Activated T-helper 2 cell treated with anti-CD3 and anti-CD28 coated beads, Interferon-gamma antibody, Interleukin-2, Interleukin-4, amounts not matched to agents 10 μg/mL and 5 μg/mL and 100 μg/mL, durations not matched to agents 14 hours and 24 hours and 36 hours (primary cell): ENCODE results near the gene LRRC74B. TPM values are rescaled to one million over a fixed set of nuclear protein-coding genes. Genes with fewer than 3 reads are reported as not detected.
A peak's percentile ranks its signal among the peaks of the same experiment; 100 is the strongest.
"Not testable (repeated sequence)": the region's sequence is repeated elsewhere in the genome, so short reads cannot be mapped to it uniquely, and the experiment has no call there.

ENCODE experiments used
- DNase-seq: peaks from one replicate; pipeline ENCODE4 v3.0.0; 2021; ENCODE audit warnings: low spot score
- H3K27ac Mint-ChIP-seq: one replicate; pipeline ENCODE4 v1.8.0; 2021; ENCODE audit warnings: mixed read lengths
- H3K27me3 Mint-ChIP-seq: one replicate; pipeline ENCODE4 v1.8.0; 2021; ENCODE audit warnings: low read depth, mixed read lengths
- H3K36me3 Mint-ChIP-seq: one replicate; pipeline ENCODE4 v1.8.0; 2021; ENCODE audit warnings: low read depth, mixed read lengths
- H3K4me1 Mint-ChIP-seq: one replicate; pipeline ENCODE4 v1.8.0; 2021; ENCODE audit warnings: low read depth, mixed read lengths
- H3K4me3 Mint-ChIP-seq: one replicate; pipeline ENCODE4 v1.8.0; 2021; ENCODE audit warnings: low read depth, mild to moderate bottlenecking, moderate library complexity, mixed read lengths
- H3K9me3 Mint-ChIP-seq: one replicate; pipeline ENCODE4 v1.8.0; 2021; ENCODE audit warnings: mixed read lengths
- intact Hi-C: fragments of 100-400 bp; cut with micrococcal nuclease; formaldehyde crosslinking; loops from one replicate; pipeline ENCODE4 v1.15.1; 2023
- total RNA-seq: library from RNA; stranded (reverse); gene quantifications from 2 replicates; pipeline ENCODE4 v1.2.3, GENCODE V29; 2022

Gene LRRC74B
- total RNA-seq, 1 donor from 2014 or later = not detected

DNA sequence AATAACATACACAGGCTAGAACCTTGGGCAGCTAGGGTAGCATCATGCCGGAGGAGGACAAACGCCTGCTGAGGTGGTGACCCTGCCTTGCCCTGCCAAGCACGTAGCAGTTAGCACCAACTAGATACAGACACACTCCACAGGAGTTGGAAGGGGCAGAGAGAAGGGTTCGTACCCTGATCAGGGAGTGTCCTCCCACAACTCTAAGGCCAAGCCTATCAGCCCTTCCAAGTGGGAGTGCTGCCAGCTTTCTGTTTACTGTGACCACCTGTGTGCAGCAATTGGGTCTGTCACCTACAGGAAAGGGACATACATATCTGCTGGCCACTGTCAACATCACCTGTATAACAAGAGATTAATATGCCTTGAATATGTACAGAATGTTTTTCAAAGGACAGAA, 42.0 kb upstream of the LRRC74B start:
- peaks cover 15% of the 10 kb centered on the region for H3K4me1 Mint-ChIP-seq
- H3K27ac Mint-ChIP-seq = no peak overlapping the region
- H3K36me3 Mint-ChIP-seq = peaks cover 17% of the 10 kb centered on the region
- DNase-seq = no peak
- intact Hi-C loops = loop anchor here (5.0 kb wide), 2 partner anchors 86 to 886 kb away; partner anchors contain the start of genes CRKL, RANBP1 and TRMT2A
- H3K27me3 Mint-ChIP-seq = no peaks in the 10 kb centered on the region
- H3K9me3 Mint-ChIP-seq = no peaks in the 10 kb centered on the region
- peak overlapping the region; percentile 95 for H3K4me3 Mint-ChIP-seq

- H3K4me1 Mint-ChIP-seq, intact Hi-C loops, H3K4me3 Mint-ChIP-seq, H3K27ac Mint-ChIP-seq, H3K27me3 Mint-ChIP-seq, H3K36me3 Mint-ChIP-seq, DNase-seq, H3K9me3 Mint-ChIP-seq: not testable (repeated sequence)
Measured at GRCh38 chr22:21009208-21009607, 36.5 kb upstream of the LRRC74B start.

DNA sequence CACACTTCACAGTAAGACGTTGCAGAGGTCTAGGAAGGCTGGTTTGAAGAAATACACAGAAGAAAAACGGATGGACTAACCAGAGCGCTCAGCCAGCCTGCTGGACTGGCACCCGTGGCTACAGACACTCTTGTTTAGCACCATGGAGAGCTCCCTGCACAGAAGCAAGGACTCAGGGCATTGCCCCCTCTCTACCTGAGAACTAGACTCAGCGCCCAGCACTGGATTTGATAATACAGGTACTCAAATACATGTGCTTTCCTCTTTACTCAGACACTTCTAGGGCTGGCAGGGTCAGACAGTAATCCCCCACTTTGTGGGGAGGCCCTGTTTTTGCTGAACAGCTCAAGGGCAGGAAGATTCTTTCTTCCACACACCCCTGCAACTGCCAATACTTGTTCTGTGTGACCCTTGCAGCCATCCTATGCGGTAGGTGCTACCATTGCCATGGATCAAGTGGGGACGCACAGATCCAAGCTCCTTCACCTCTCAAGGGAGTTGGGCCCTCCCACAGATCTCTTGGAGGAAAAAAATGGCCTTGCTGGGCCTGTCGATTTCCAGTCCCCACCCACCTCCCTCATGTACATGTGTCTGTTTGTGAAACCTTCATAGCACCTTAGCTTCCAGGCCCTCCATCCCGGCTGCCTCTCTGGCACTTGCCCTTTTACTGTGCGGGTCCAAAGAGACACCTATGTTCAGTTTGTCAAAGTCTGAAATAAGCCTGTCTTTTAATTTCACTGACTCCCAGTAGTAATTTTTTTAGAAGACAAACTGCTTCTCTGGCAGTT, 35.9 kb upstream of the LRRC74B start:
- Mint-ChIP-seq H3K36me3 (no peaks in the 10 kb centered on the region), H3K4me3 (no peak overlapping the region), H3K4me1 (peaks cover 8% of the 10 kb centered on the region), H3K27me3 (peaks cover 3% of the 10 kb centered on the region), H3K9me3 (no peaks in the 10 kb centered on the region), H3K27ac (no peak overlapping the region)
- intact Hi-C loops = no loop called here
- no peak for DNase-seq

DNA sequence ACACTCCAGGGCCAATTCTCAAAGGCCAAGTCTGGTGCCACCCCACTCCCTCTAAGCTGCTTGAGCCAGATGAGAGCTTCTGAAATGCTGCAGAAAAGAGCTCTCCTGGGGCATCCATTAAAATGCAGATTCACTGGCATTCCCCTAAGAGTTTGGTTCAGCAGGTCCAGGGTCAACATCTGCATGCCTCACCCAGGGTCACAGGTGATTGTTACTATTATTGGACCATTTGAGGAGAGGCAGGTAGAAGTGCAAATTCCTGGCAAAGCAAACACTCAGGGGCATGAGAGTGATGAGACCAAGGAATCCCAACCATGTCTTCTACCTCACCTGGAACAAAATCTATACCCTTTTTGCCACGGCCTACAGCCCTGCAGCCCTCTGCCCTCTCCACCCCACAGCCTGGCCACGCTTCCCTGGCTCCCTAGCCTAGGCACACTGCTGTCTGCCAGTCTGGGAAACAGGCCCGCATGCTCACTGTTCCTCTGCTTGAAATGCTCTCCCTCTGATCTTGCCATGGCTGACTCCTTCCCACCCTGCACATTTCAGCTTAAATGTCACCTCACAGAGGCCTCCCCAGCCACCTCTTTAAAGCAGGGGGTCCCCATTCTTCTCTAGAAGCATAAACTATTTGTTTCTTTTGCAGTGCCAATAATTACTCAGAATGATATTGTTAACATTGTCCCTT, 35.2 kb upstream of the LRRC74B start:
- no peak overlapping the region for H3K27ac Mint-ChIP-seq
- H3K9me3 Mint-ChIP-seq = no peaks in the 10 kb centered on the region
- no peaks in the 10 kb centered on the region for H3K36me3 Mint-ChIP-seq
- peaks cover 3% of the 10 kb centered on the region for H3K27me3 Mint-ChIP-seq
- no peak for DNase-seq
- no peak overlapping the region for H3K4me3 Mint-ChIP-seq
- H3K4me1 Mint-ChIP-seq = peaks cover 10% of the 10 kb centered on the region
- intact Hi-C loops = no loop called here

DNA sequence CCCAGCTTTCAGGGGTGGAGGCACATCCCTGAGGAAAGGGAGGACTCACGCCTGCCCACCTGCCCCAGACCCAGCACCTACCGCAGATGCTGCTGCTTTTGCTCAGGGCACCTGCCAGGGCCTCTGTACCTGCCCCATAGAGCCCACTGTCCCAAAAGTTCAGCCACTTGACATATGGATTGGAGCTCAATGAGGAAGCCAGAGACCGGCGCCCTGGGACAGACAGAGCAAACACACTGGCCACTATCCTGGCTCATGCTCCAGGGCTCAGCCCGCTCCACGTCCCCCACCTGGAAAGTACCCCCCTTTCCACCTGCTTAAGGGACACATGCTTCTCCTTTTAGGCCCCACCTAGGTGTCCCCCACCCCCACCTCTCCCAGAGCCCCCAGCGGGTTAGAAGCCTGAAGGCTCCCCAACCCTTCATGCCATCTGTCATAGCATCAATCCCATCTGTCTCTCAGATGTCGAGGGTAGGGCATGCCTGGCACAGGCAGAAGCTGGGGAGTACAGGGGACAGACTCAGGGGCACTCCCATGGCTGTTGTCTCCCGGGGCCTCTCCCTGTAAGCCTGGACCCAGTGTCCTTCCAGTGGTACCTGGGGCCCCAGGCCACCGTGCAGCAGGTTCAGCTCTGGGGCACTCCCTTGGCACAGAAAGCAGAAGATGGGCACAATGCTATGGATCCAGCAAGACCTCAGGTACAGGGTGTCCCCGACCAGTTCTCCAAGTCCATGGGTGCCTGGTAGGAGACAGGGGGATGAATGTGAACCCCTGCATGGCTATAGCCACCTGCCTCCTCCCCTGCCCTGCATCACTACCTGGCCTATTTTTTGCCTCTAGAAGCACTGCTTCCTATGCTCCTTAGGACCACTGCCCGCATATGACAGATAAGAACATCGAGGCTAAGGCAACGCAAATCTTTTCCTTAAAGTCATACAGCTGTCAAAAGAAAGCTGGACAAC, 33.0 kb upstream of the LRRC74B start:
- Mint-ChIP-seq H3K4me3 (peak overlapping the region; percentile 24), H3K27ac (no peak overlapping the region)

GRCh38 chr22:21013657-21014201, 32.0 kb upstream of the LRRC74B start:
- intact Hi-C loops = loop anchor here (1.0 kb wide), 2 partner anchors 11 to 155 kb away; partner anchors contain the start of genes PI4KA and THAP7
- peak overlapping the region; percentile 82 for H3K4me3 Mint-ChIP-seq
- H3K27ac Mint-ChIP-seq = peak overlapping the region; percentile 53
- no peaks in the 10 kb centered on the region for H3K36me3 Mint-ChIP-seq
- DNase-seq = no peak
- H3K4me1 Mint-ChIP-seq = peaks cover 10% of the 10 kb centered on the region
- peaks cover 3% of the 10 kb centered on the region for H3K27me3 Mint-ChIP-seq
- no peaks in the 10 kb centered on the region for H3K9me3 Mint-ChIP-seq

More for the DNA sequence above, 33.0 kb upstream of the LRRC74B start:
- intact Hi-C loops = no loop called here
- Mint-ChIP-seq H3K4me1 (peaks cover 10% of the 10 kb centered on the region), H3K9me3 (no peaks in the 10 kb centered on the region), H3K36me3 (no peaks in the 10 kb centered on the region), H3K27me3 (peaks cover 3% of the 10 kb centered on the region)
- no peak for DNase-seq

GRCh38 chr22:21014202-21014725, 31.5 kb upstream of the LRRC74B start:
- intact Hi-C loops = loop anchor here (1.0 kb wide), 2 partner anchors 12 to 156 kb away; partner anchors contain the start of genes PI4KA and THAP7
- H3K27ac Mint-ChIP-seq = peak overlapping the region; percentile 53
- DNase-seq = peak; percentile 83

GRCh38 chr22:21014726-21015465, 30.9 kb upstream of the LRRC74B start, which contains the start of gene P2RX6:
Gene P2RX6, plus strand, starts transcription at chr22:21015165. Its CDS starts 10 bp downstream, at chr22:21015175.
- Mint-ChIP-seq H3K27me3 (peaks cover 3% of the 10 kb centered on the region), H3K4me3 (peak within 1 kb of the TSS; percentile 82), H3K9me3 (no peaks in the 10 kb centered on the region), H3K27ac (peak within 1 kb of the TSS; percentile 53), H3K36me3 (no peaks in the 10 kb centered on the region), H3K4me1 (peaks cover 10% of the 10 kb centered on the region)
- intact Hi-C loops = loop anchor here (1.0 kb wide), 2 partner anchors 13 to 157 kb away; partner anchors contain the start of genes PI4KA and THAP7
- no peak for DNase-seq

More at GRCh38 chr22:21014202-21014725, 31.5 kb upstream of the LRRC74B start:
- no peaks in the 10 kb centered on the region for H3K36me3 Mint-ChIP-seq
- H3K9me3 Mint-ChIP-seq = no peaks in the 10 kb centered on the region
- peak overlapping the region; percentile 82 for H3K4me3 Mint-ChIP-seq
- peaks cover 10% of the 10 kb centered on the region for H3K4me1 Mint-ChIP-seq
- H3K27me3 Mint-ChIP-seq = peaks cover 3% of the 10 kb centered on the region

- no peaks in the 10 kb centered on the region for H3K36me3 Mint-ChIP-seq
- H3K27me3 Mint-ChIP-seq = peaks cover 3% of the 10 kb centered on the region
- no peak overlapping the region for H3K27ac Mint-ChIP-seq
- no peak for DNase-seq
- H3K9me3 Mint-ChIP-seq = no peaks in the 10 kb centered on the region
- intact Hi-C loops = no loop called here
- peaks cover 10% of the 10 kb centered on the region for H3K4me1 Mint-ChIP-seq
- H3K4me3 Mint-ChIP-seq = no peak overlapping the region
Measured at GRCh38 chr22:21015466-21016006, 30.2 kb upstream of the LRRC74B start.

- Mint-ChIP-seq H3K27ac (no peak overlapping the region), H3K4me3 (no peak overlapping the region), H3K9me3 (no peaks in the 10 kb centered on the region), H3K4me1 (peaks cover 10% of the 10 kb centered on the region), H3K36me3 (no peaks in the 10 kb centered on the region), H3K27me3 (peaks cover 3% of the 10 kb centered on the region)
- DNase-seq = no peak
- intact Hi-C loops = no loop called here
Measured at GRCh38 chr22:21016644-21017420, 28.9 kb upstream of the LRRC74B start.
